Esophagus squamous epithelium (tissue), 5 donors: Measurements from ENCODE around the gene FBXL17. TPM values are rescaled to one million over a fixed set of nuclear protein-coding genes. Genes with fewer than 3 reads are reported as not detected.

Source experiments
- DNase-seq: peaks from one replicate; lab custom pipeline; 2025; lab: John Stamatoyannopoulos, UW
- H3K27ac ChIP-seq, 4 donors: fragments of 200-600 bp; sonication (generic); one replicate each; pipeline ENCODE4 v1.5.1; 2016 to 2019; ENCODE audit warnings: mild to moderate bottlenecking in 1 of 4
- H3K27me3 ChIP-seq, 4 donors: fragments of 200-600 bp; sonication (generic); 1 replicate in 3 of 4; 2 replicates in 1 of 4; pipeline versions ENCODE4 v1.5.1 to v1.6.0; 2017 to 2021; ENCODE audit warnings: antibody characterized with exemption in 1 of 4
- H3K36me3 ChIP-seq, 3 donors: fragments of 200-600 bp; sonication (generic); one replicate each; pipeline ENCODE4 v1.5.1; 2016 to 2019
- H3K4me1 ChIP-seq, 3 donors: fragments of 200-600 bp; sonication (generic); one replicate each; pipeline ENCODE4 v1.5.1; 2017 to 2019
- H3K4me3 ChIP-seq, 4 donors: fragments of 200-600 bp; sonication (generic); 1 replicate in 3 of 4; 2 replicates in 1 of 4; pipeline ENCODE4 v1.5.1; 2016 to 2019; ENCODE audit warnings: mild to moderate bottlenecking in 2 of 4, moderate library complexity in 1 of 4
- H3K9me3 ChIP-seq, 3 donors: fragments of 200-600 bp; sonication (generic); one replicate each; pipeline ENCODE4 v1.5.1; 2016 to 2019
- CTCF ChIP-seq, 6 experiments: fragments of 450-650 bp in 4 of 6; fragments of 200-600 bp in 2 of 6; sonication (generic) in 2 of 6; IDR thresholded peaks; one replicate each; pipeline ENCODE4 v1.5.1; 2016 to 2019; ENCODE audit warnings: antibody characterized with exemption in 6 of 6, mild to moderate bottlenecking in 4 of 6, moderate library complexity in 4 of 6
- POLR2A ChIP-seq, 4 donors: fragments of 450-650 bp; IDR thresholded peaks; one replicate each; pipeline ENCODE4 v1.6.1; 2017; ENCODE audit warnings: antibody characterized with exemption in 4 of 4, mild to moderate bottlenecking in 4 of 4, moderate library complexity in 3 of 4
- WGBS, 2 donors: methylation state at CpG; one replicate each; pipeline ENCODE4 v1.1.5; 2018; 5-methylcytosine and 5-hydroxymethylcytosine counted together
- intact Hi-C: fragments of 100-400 bp; cut with DNase I; formaldehyde crosslinking; loops from one replicate; pipeline ENCODE4 v1.15.0; 2022
- total RNA-seq, 4 donors: library from RNA; depleted of rRNA; stranded (reverse); fragments of >200 nt; gene quantifications; one replicate each; pipeline ENCODE4 v1.1.0, GENCODE V29; 2016
- donor health status: DM: yes; HTN: yes; CAD: no.

FBXL17 gene
- total RNA-seq, 4 donors from 2014 or later, result 11.8 to 23.5 (median 13.8) TPM

- intact Hi-C loops, result no loop called here
- Histone ChIP-seq H3K27me3 (no peaks in the 10 kb centered on the region), H3K4me1 (no peaks in the 10 kb centered on the region), H3K4me3 (no peak overlapping the region), H3K36me3 (no peaks in the 10 kb centered on the region), H3K9me3 (no peaks in the 10 kb centered on the region), H3K27ac (no peak overlapping the region)
- no peak for DNase-seq
- TF ChIP-seq CTCF (IDR thresholded peaks at IDR 0.05) (no peak), POLR2A (IDR thresholded peaks at IDR 0.05) (no peak)
- 82 to 100% methylated on average over 1 of the region's 1 CpG for WGBS, 2 donors
Observed at GRCh38 chr5:108303086-108303485, 78.8 kb downstream of the FBXL17 start.

- Histone ChIP-seq H3K9me3 (no peaks in the 10 kb centered on the region), H3K27ac (no peak overlapping the region), H3K4me1 (peaks cover 0 to 15% (median 8%) of the 10 kb centered on the region in 3 donors), H3K27me3 (no peaks in the 10 kb centered on the region), H3K36me3 (no peaks in the 10 kb centered on the region), H3K4me3 (no peak overlapping the region)
- TF ChIP-seq POLR2A (IDR thresholded peaks at IDR 0.05), result no peak
- no peak for TF ChIP-seq CTCF (IDR thresholded peaks at IDR 0.05)
- intact Hi-C loops, result no loop called here
- no peak for DNase-seq
Observed at GRCh38 chr5:108297042-108297601, 84.8 kb downstream of the FBXL17 start.

- Histone ChIP-seq H3K9me3 (no peaks in the 10 kb centered on the region), H3K4me3 (no peak overlapping the region), H3K4me1 (peaks cover 0 to 15% (median 8%) of the 10 kb centered on the region in 3 donors), H3K36me3 (no peaks in the 10 kb centered on the region), H3K27me3 (no peaks in the 10 kb centered on the region), H3K27ac (peak overlapping the region in 3 of 4 donors; percentile 19 to 69 (median 44))
- intact Hi-C loops, result no loop called here
- WGBS, 2 donors, result 66 to 80% methylated on average over 2 of the region's 2 CpGs
- TF ChIP-seq POLR2A (IDR thresholded peaks at IDR 0.05), result no peak
- no peak for TF ChIP-seq CTCF (IDR thresholded peaks at IDR 0.05)
- DNase-seq, result no peak
Observed at GRCh38 chr5:108295578-108296368, 86.1 kb downstream of the FBXL17 start.

GRCh38 chr5:108280960-108281569 is 100.8 kb downstream of the FBXL17 start:
- Histone ChIP-seq H3K4me1 (peaks cover 0 to 6% (median 0%) of the 10 kb centered on the region in 3 donors), H3K27me3 (no peaks in the 10 kb centered on the region), H3K36me3 (no peaks in the 10 kb centered on the region), H3K27ac (no peak overlapping the region), H3K4me3 (no peak overlapping the region), H3K9me3 (no peaks in the 10 kb centered on the region)
- no peak for TF ChIP-seq CTCF (IDR thresholded peaks at IDR 0.05)
- no peak for TF ChIP-seq POLR2A (IDR thresholded peaks at IDR 0.05)
- intact Hi-C loops, result no loop called here
- DNase-seq, result no peak

- no peak overlapping the region for H3K4me3 ChIP-seq
- H3K9me3 ChIP-seq, result no peaks in the 10 kb centered on the region
- H3K36me3 ChIP-seq, result no peaks in the 10 kb centered on the region
- H3K27me3 ChIP-seq, result no peaks in the 10 kb centered on the region
- intact Hi-C loops, result no loop called here
- no peak for DNase-seq
- H3K27ac ChIP-seq, result no peak overlapping the region
- TF ChIP-seq CTCF (IDR thresholded peaks at IDR 0.05), result no peak
- no peak for TF ChIP-seq POLR2A (IDR thresholded peaks at IDR 0.05)
- peaks cover 0 to 6% (median 0%) of the 10 kb centered on the region in 3 donors for H3K4me1 ChIP-seq
Observed at GRCh38 chr5:108280248-108280647, 101.7 kb downstream of the FBXL17 start.
